NCI-H748 treated with DMSO at 0.1 percent for 48 hours (cell line): ENCODE data around the gene OR5L2.
"Not testable (repeated sequence)": the region's sequence is repeated elsewhere in the genome, so short reads cannot be mapped to it uniquely, and the experiment has no call there.

Experiments used
- DNase-seq: peaks from one replicate; lab custom pipeline; 2025; lab: John Stamatoyannopoulos, UW

Gene OR5L2

DNA sequence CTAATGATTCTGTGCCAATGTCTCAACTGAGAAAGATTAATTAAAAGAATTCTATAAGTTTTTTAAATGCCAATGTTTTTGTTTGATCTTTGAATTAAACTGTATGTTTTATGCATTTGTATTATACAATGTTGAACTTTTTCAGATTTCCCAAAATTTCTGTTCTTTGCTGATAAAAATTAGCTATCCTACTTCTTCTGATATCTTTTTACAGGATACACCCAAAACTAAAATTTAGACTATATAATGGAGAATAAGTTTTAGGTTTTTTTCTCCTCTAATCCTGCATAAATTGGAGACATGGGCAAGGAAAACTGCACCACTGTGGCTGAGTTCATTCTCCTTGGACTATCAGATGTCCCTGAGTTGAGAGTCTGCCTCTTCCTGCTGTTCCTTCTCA lies at the start of gene OR5L2:
TSS of gene OR5L2 (plus strand) at position 301 of the 400 bp plus-strand sequence. CDS start at position 301, 0 bp downstream.
- no peak for DNase-seq

- DNase-seq = no peak
Measured at GRCh38 chr11:55791606-55792005, 35.4 kb upstream of the OR5L2 start.

DNA sequence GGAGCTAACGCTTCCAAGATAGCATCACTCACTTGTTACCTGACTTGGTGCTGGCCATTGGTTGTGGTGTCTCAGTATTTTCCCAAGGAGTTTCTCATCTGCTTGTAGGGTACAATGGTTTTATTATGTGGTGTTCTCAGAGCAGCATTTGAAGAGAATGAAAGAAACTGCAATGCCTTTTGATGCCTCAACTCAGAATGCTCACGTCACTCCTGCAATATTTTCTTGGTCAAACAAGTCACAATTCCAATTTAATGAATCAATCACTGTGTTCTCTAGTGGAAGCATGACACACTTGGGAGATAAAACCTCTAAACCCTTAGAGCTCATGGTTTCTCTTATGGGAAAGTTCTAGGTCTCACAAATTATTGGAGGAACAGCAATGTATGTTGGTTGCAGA lies 33.7 kb upstream of the OR5L2 start:
- DNase-seq = no peak

DNA sequence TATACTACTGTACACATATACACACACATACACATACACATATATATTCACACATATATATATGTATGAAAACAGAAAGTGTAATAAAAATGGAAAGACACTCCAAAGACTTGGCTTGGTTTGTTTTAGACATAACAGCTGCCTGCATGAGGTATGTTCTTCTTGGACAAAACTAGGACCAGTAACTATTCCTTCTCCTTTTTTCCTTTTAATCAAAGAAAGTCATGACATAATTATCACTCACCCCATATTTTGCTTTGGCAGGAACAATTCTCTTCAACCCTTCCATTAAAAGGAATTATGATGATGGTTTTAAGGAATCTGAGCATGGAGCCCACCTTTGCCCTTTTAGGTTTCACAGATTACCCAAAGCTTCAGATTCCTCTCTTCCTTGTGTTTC lies 31.8 kb upstream of the OR5L2 start, which contains the start of gene OR5D14:
TSS of gene OR5D14 (plus strand) at position 301 of the 400 bp plus-strand sequence. CDS start at position 301, 0 bp downstream.
- no peak for DNase-seq

DNA sequence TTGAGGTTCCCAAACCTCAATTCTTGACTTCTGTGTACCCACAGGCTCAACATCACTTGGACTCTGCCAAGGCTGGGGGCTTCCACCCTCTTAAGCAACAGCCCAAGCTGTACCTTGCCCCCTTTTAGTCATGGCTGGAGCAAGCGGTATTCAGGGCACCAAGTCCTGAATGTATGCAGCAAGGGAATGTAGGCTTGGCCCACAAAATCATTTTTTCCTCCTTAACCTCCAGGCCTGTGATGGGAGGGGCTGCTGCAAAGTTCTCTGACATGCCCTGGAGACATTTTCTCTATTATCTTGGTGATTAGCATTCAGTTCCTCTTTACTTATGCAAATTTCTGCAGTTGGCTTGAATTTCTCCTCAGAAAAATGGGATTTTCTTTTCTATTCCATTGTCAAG lies 20.8 kb upstream of the OR5L2 start:
- DNase-seq = no peak

- DNase-seq = no peak
Measured at GRCh38 chr11:55811067-55811466, 16.0 kb upstream of the OR5L2 start, which contains the start of gene OR5L1. OR5L1 (plus strand) TSS chr11:55811367; CDS start chr11:55811467, 100 bp downstream.

DNA sequence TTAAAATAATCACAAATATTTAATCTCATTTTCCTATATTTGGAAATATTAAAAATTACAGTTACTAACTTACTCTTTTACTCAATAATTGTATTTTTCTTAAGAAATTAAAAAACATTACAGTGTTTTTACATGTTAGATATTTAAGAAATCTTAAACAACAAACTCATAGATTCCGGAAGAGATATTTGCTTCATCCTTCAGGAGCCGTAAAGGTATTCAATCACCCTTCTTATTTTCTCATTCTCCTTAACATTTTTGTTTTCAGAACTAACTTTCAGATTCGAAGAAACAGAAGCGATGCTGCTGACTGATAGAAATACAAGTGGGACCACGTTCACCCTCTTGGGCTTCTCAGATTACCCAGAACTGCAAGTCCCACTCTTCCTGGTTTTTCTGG lies 7.7 kb upstream of the OR5L2 start, which contains the start of gene OR5D18:
TSS of gene OR5D18 (plus strand) at position 301 of the 400 bp plus-strand sequence. CDS start at position 301, 0 bp downstream.
- DNase-seq = no peak

GRCh38 chr11:55838452-55838851 lies 11.4 kb downstream of the OR5L2 start, which contains the start of gene OR5D16:
OR5D16 (plus strand) TSS chr11:55838752; CDS start chr11:55838752, 0 bp downstream.
- no peak for DNase-seq

GRCh38 chr11:55847453-55847852 lies 20.4 kb downstream of the OR5L2 start:
- DNase-seq = no peak

DNA sequence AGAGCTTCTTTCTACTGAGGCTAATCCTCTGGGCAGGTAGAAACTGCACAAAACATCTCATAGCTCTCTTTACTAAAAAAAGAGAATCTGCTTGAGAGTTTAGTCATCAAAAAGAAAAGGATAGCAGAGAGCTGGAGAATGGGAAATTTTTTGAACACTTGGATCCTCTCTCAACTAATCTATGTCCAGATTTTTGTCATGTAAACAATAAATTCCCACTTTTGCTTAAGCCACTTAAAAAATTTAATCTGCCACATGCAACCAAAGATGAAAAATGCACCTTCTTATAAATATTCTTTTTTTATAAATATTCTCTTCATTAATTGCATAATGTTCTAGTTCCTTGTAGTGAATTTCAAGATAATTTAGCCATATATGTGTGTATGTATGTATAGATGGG lies 22.0 kb downstream of the OR5L2 start:
- no peak for DNase-seq

GRCh38 chr11:55852141-55852540 lies 25.1 kb downstream of the OR5L2 start:
- no peak for DNase-seq

DNA sequence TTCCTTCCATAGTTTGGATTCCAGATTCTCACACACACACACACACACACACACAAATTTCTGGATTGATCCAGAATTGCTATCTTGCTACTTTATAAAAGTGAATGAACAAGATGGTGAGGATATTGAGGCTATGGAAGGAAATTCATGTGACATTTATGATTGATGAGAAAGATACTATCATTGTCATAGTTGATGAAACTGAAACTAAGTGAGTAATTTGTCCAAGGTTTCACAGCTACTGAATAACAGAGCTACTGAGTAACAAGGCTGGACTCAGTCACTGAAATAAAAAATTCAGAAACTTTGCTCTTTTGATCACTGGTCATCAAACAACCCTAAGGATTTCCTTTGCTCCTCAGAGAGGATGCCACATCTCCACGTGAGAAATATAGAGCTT lies 27.7 kb downstream of the OR5L2 start:
- DNase-seq = no peak

- DNase-seq = not testable (repeated sequence)
Measured at GRCh38 chr11:55867354-55867753, 40.3 kb downstream of the OR5L2 start.

DNA sequence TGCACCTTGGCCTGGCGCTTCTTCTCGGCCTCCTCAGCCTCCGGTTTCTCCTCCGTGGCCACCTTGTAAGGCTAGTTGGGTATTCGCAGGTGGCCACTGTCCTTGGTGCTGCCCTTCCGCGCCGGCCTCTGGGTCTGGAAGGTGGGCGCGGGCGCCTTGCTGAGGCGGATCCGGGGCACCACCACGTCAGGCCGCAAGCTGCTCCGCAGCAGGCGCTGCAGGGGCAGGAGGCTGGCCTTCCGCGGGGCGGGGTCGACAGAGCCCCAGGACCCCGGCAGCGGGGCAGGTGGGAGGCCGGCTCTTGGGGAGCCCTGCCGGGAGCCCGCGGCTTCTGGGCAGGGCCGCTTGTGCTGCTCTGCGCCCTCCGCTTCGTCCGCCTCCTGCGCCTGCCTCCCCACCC lies 45.7 kb downstream of the OR5L2 start:
- DNase-seq = not testable (repeated sequence)

DNA sequence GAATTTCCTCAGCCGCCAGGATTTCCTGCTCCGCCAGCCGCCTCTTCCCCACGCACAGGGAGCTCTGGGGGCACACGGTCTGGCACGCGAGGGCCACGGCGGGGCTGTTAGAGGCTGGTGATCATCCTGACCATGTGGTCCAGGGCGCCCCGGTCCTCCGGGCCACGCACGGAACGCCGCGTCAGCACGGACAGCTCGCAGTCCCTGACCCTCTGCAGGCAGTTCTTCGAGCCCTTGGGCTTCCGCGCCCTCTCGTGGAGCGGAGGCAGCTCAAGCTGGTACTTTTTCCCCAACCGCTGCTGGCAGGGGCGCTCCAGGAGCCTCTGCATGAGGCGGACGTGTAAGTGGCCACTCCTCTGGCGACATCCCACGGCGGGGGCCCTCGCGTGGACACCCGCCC lies 46.1 kb downstream of the OR5L2 start:
- not testable (repeated sequence) for DNase-seq
